Measurements from ENCODE around the gene ANP32A. TPM values are rescaled to one million over a fixed set of nuclear protein-coding genes. Genes with fewer than 3 reads are reported as not detected.

The ANP32A gene
- total and polyA plus RNA-seq, 2 donors (not counting 1 experiment from before 2014, with no cell fraction given) = 47.7 to 53.1 TPM

DNA sequence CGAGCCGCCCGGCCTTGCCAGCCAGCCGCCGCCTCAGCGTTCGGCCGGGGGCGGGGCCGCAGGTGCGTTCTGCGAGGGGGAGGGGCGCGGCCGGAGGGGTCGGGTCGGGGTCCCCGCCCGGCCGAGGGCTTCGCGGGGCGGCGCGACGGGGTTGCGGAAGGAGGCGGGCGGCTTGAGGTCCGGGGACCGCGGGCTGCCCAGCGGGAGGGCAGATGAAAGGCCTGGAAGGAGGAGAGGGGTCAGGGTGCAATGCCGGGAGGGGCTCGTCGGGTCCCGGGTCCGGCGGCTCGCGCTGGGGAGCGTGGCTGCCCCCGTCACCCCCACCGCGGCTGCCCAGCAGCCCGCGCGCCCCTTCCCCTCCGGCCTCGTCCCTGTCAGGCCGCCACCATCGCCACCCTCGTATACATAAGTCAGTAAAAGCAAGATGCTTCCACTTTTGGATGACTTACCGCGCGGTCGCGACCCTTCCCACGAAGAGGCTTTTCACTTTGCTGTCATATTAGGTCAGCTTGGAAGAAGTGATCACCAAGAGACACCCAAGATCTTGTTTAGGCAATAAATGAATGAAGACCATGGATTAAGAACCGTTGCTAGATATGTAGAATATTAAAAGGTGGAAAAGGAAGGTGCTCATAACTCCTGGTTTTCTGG, 620 bp upstream of the ANP32A start:
- H3K9ac ChIP-seq (ENCODE audit: insufficient read depth, low read length) = peak overlapping the region; percentile 46
- H3K79me2 ChIP-seq (ENCODE audit: control insufficient read depth, insufficient read depth, low read length) = peaks cover 37% of the 10 kb centered on the region
- no peaks in the 10 kb centered on the region for H3K36me3 ChIP-seq (ENCODE audit: control insufficient read depth, insufficient read depth, low read length)
- no peak overlapping the region for H3K27ac ChIP-seq (ENCODE audit: insufficient read depth, low read length)
- H3K4me1 ChIP-seq (ENCODE audit: control insufficient read depth, extremely low read depth, insufficient read depth, low read length) = peaks cover 2% of the 10 kb centered on the region
- no peak for TF ChIP-seq CTCF (conservative IDR thresholded peaks at IDR 0.05 in 1 of 2, IDR thresholded peaks at IDR 0.05 in 1 of 2; ENCODE audit: low read depth in 1 of 2, low read length in 2 of 2)
- no peak for TF ChIP-seq EZH2 (IDR thresholded peaks at IDR 0.05; ENCODE audit: low read length, missing control alignments)
- H3K4me2 ChIP-seq (ENCODE audit: extremely low read depth, insufficient read depth, low read length) = peak overlapping the region; percentile 80
- H3K4me3 ChIP-seq (replicated peaks in 1 of 4; ENCODE audit: control extremely low read depth in 1 of 4, insufficient read depth in 1 of 4, low read depth in 3 of 4, low read length in 4 of 4) = peak overlapping the region; percentile 40 to 93 (median 89)
- no peaks in the 10 kb centered on the region for H3K27me3 ChIP-seq (ENCODE audit: control insufficient read depth, insufficient read depth, low read length)
- DNase-seq (ENCODE audit: low read depth in 2 of 2) = no peak
- H2AFZ ChIP-seq (ENCODE audit: low read length) = peak overlapping the region; percentile 54
- no peaks in the 10 kb centered on the region for H4K20me1 ChIP-seq (ENCODE audit: control insufficient read depth, extremely low read depth, insufficient read depth, low read length)
- no peaks in the 10 kb centered on the region for H3K9me3 ChIP-seq (ENCODE audit: control insufficient read depth, insufficient read depth, low read depth, low read length)

DNA sequence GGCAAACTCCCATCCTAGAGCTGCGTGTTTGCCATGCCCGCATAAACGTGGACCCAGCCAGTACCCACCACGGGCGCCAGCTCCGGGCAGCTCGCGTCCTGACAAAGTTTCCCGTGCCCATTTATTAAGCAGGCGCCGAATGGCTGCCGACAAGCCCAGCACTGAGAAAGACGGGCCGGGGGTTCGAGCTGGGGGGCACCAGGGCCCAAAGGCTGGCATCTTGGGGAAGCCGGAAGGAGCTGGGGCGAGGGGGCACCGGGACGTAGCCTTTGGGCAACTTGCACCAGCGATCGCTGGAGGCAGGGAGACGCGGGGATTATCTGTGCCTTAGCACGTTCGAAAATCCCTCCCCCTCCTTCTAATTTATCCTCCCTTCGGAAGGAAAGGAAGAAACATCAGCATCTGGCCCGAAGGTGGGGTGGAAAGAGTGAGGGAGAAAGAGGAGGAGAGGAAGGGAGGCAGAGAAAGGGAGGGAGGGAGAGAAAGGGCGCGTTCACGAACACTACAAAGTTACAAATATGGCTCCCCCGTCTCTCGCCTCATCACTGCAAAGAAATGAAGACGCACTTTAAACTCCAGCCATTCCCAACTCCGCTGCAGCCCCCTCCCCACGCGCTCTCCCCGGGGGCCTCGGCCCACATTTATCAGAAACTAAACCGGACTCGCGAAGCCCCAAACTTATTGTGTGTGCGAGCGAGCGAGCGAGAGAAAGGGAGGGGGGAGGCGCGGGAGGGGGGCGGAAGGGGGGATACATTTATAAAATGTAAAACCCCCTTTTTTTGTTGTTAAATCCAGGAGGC, 1.0 kb downstream of the ANP32A start:
- H3K27me3 ChIP-seq (ENCODE audit: control insufficient read depth, insufficient read depth, low read length) = no peaks in the 10 kb centered on the region
- TF ChIP-seq CTCF (conservative IDR thresholded peaks at IDR 0.05 in 1 of 2, IDR thresholded peaks at IDR 0.05 in 1 of 2; ENCODE audit: low read depth in 1 of 2, low read length in 2 of 2) (no peak), EZH2 (IDR thresholded peaks at IDR 0.05; ENCODE audit: low read length, missing control alignments) (no peak)
- peak overlapping the region; percentile 80 for H3K4me2 ChIP-seq (ENCODE audit: extremely low read depth, insufficient read depth, low read length)
- peak overlapping the region; percentile 89 for H3K27ac ChIP-seq (ENCODE audit: insufficient read depth, low read length)
- peaks cover 53% of the 10 kb centered on the region for H3K79me2 ChIP-seq (ENCODE audit: control insufficient read depth, insufficient read depth, low read length)
- H3K9me3 ChIP-seq (ENCODE audit: control insufficient read depth, insufficient read depth, low read depth, low read length) = no peaks in the 10 kb centered on the region
- H3K4me1 ChIP-seq (ENCODE audit: control insufficient read depth, extremely low read depth, insufficient read depth, low read length) = peaks cover 5% of the 10 kb centered on the region
- peak overlapping the region; percentile 85 to 93 (median 90) for H3K4me3 ChIP-seq (replicated peaks in 1 of 4; ENCODE audit: control extremely low read depth in 1 of 4, insufficient read depth in 1 of 4, low read depth in 3 of 4, low read length in 4 of 4)
- H2AFZ ChIP-seq (ENCODE audit: low read length) = peak overlapping the region; percentile 81
- H4K20me1 ChIP-seq (ENCODE audit: control insufficient read depth, extremely low read depth, insufficient read depth, low read length) = no peaks in the 10 kb centered on the region
- no peaks in the 10 kb centered on the region for H3K36me3 ChIP-seq (ENCODE audit: control insufficient read depth, insufficient read depth, low read length)
- peak; percentile 61 to 62 for DNase-seq (ENCODE audit: low read depth in 2 of 2)
- H3K9ac ChIP-seq (ENCODE audit: insufficient read depth, low read length) = peak overlapping the region; percentile 82

GRCh38 chr15:68818769-68819494, 1.8 kb downstream of the ANP32A start:
- no peaks in the 10 kb centered on the region for H3K27me3 ChIP-seq (ENCODE audit: control insufficient read depth, insufficient read depth, low read length)
- H4K20me1 ChIP-seq (ENCODE audit: control insufficient read depth, extremely low read depth, insufficient read depth, low read length) = no peaks in the 10 kb centered on the region
- H2AFZ ChIP-seq (ENCODE audit: low read length) = peak overlapping the region; percentile 12
- H3K9ac ChIP-seq (ENCODE audit: insufficient read depth, low read length) = peak overlapping the region; percentile 80
- peaks cover 5% of the 10 kb centered on the region for H3K4me1 ChIP-seq (ENCODE audit: control insufficient read depth, extremely low read depth, insufficient read depth, low read length)
- no peaks in the 10 kb centered on the region for H3K9me3 ChIP-seq (ENCODE audit: control insufficient read depth, insufficient read depth, low read depth, low read length)
- H3K79me2 ChIP-seq (ENCODE audit: control insufficient read depth, insufficient read depth, low read length) = peaks cover 59% of the 10 kb centered on the region
- no peaks in the 10 kb centered on the region for H3K36me3 ChIP-seq (ENCODE audit: control insufficient read depth, insufficient read depth, low read length)
- peak overlapping the region; percentile 89 for H3K27ac ChIP-seq (ENCODE audit: insufficient read depth, low read length)
- peak overlapping the region; percentile 85 to 93 (median 90) for H3K4me3 ChIP-seq (replicated peaks in 1 of 4; ENCODE audit: control extremely low read depth in 1 of 4, insufficient read depth in 1 of 4, low read depth in 3 of 4, low read length in 4 of 4)
- DNase-seq (ENCODE audit: low read depth in 2 of 2) = peak; percentile 50 to 55
- peak overlapping the region; percentile 80 for H3K4me2 ChIP-seq (ENCODE audit: extremely low read depth, insufficient read depth, low read length)
- TF ChIP-seq EZH2 (IDR thresholded peaks at IDR 0.05; ENCODE audit: low read length, missing control alignments) (no peak), CTCF (conservative IDR thresholded peaks at IDR 0.05 in 1 of 2, IDR thresholded peaks at IDR 0.05 in 1 of 2; ENCODE audit: low read depth in 1 of 2, low read length in 2 of 2) (no peak)
